HG03135 (cell line): ENCODE measurements around the gene GKN2.
A peak's percentile ranks its signal among the peaks of the same experiment; 100 is the strongest.
"Not testable (repeated sequence)": the region's sequence is repeated elsewhere in the genome, so short reads cannot be mapped to it uniquely, and the experiment has no call there.

Source experiments
- ATAC-seq: cut with Tn5 transposase; IDR thresholded peaks from one replicate; pipeline ENCODE4 v1.9.1; 2021; ENCODE audit warnings: mild to moderate bottlenecking, moderate library complexity; ENCODE audit not compliant: unreplicated experiment

The GKN2 gene

DNA sequence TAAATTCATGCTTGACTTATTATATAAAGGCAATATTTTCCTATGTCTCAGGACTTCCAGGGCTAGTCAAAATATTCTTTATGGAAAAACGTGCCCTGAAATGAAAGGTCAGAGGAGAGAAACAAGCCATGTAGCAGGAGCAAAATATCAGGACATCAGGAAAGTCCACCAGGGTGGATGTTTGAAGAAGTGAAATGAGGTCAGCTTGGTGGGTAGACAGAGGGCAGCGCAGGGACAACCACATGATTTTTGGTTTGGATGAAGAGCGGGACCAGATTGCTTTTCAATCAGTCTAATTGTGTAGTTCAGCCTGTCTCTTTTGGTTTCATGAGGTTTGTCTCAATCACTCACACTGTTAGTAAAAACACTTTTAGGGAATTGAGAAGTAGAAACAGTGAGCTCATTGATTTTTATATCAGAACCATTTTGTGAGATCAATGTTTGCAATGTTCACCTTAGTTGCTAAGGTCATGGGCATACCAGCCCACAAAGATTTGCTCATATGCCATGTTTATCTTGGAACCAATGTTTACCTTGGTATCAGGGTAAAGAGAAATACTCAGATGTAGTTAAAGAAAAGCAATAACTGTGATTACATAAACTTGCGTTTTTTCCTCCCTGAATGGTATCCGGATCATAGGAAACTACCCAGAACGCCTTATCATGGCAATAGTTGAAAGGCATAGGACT lies 32.1 kb downstream of the GKN2 start:
- ATAC-seq: no peak

DNA sequence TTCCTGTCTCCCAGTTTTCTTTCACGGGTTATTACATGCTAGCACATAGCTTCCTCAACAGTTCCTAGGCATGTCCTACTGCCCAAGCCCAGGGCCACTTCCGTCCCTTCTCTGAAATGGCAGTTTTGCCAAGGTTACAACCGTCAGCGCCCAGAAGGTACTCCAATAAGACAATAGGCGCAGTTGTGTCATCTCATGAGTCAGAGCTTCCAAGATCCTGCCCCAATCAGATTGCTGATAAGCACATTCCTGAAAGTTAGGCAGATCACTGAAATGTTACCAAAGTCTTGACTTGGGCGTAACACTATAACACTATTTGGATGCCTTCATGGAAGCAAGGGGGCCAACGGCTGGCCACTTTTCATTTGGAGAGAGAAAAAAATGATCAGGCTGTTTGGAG lies 34.2 kb downstream of the GKN2 start:
- no peak for ATAC-seq

DNA sequence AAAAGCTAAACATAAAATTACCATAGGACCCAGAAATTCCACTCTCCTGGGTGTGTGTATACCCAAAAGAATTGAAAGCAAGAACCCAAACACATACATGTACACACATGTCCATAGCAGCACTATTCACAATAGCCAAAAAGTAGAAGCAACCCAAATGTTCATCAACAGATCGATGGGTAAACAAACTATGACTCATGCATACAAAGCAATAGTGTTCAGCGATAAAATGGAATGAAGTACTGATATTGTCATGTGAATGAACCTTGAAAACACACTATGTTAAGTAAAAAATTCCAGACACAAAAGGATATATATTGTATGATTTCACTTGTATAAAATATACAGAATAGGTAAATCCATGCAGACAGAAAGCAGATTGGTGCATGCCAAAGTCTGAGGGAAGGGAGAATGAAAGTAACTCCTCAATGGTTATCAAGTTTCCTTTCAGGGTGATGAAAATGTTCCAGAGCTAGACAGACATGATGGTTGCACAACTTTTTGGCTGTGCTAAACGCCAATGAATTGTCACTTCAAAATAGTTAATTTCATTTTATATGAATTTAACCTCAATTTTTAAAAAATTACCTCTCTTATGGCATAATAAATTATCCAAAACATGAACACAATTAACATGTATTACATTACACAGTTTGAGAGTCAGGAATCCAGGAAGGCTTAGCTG lies 35.5 kb downstream of the GKN2 start:
- ATAC-seq: no peak

DNA sequence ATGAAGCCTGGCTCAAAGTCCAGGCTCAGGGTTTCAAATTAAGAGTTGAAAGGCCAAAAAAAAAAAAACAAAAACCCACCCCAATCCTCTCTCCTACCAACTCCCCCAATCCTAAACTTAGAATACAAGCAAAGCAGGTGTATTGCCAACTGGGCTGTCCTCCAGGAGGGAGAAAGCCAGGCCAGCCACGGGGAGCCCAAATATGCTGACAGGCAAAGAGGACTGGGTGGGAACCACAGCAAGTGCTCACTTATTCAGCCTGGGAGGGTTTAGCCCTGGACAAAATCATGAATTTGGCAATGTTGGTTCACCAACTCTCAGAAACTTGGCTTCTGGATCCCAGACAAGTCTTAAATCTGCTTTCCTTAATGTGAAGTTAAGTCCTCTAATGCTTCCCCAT lies 36.5 kb downstream of the GKN2 start:
- no peak for ATAC-seq

DNA sequence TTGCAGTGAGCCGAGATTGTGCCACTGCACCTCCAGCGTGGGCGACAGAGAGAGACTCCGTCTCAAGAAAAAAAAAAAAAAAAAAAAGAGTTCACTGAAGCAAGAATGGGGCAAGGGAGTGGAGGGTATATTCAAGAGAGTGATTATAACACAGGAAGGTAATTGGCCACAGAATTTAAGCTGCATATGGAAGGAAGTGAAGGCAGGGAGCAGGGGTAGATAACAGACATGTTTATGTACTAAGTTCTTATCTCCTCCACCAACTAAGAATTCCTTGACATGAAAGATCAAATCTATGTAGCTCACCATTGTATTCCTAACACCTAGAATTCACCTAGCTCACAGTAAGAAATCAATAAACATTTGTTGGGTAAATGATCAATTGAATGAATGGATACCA lies 37.3 kb downstream of the GKN2 start:
- no peak for ATAC-seq

DNA sequence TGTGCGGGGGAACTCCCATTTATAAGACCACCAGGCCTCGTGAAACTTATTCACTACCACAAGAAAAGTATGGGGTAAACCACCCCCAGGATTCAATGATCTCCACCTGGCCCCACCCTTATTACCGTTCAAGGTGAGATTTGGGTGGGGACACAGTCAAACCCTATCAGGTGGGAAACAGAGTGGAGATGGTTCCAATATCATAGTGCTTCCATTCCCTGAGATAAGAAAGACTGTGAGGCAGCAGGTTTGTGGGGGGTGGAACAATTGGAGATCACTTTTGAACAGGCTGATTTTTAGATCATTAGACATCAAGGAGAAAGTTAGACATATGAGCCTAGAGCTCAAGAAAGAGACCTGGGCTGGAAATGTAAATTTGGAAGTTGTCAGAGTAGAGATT lies 39.3 kb downstream of the GKN2 start:
- ATAC-seq: no peak

DNA sequence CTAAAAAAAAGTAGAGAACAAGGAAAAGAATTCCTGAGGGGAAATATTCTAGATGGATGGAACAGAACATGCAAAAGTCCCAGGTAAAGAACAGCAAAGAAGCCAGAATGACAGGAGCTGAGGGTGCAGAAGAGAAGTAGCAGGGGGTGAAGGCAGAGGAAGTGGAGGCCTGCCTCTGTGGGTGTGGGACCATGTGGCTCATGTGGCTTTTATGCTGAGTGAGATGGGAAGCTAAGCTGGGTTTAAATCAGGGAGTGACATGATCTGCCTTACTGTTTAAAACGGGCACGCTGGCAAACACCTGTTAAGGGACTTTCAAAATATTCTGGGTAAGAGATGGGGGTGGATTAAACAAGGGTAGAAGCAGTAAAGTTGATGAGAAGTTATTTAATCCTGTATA lies 40.0 kb downstream of the GKN2 start:
- ATAC-seq: no peak

DNA sequence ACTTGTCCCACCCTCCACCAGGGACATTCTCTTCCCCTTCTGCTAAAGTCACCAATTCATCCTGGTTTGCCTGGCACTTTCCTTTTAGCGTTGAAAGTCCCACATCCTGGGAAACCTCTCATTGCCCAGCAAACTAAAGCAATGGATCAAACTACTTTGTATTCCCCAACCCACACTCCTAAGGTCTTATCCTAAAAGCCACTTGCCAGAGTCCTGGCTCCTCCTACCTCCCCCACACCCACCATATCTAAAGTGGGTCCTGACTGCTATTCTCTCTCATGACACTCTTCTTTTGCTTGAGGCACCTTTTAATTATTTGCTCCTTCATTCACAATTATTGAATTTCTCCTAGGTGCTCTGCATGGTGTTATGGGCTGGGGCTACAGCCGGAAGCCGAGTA lies 40.6 kb downstream of the GKN2 start:
- no peak for ATAC-seq

DNA sequence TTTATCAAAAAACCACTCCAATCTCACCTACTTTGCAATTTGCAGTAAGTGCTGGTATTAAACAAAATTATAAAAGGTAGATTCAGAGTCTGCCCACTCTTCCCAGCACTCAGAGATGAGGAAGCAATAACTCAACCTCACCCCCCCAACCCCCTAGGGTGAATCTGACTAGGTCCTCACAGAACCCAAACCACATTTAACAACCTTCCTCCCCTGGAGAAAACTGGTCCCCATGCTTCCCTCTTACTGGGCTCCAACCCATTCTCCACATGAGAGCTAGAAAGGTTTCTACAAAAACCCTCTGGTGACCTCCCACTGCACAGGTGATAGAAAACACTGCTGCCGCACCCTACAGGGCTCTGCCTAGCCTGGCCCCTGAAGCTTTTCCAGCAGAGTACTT lies 41.0 kb downstream of the GKN2 start:
- ATAC-seq: no peak

DNA sequence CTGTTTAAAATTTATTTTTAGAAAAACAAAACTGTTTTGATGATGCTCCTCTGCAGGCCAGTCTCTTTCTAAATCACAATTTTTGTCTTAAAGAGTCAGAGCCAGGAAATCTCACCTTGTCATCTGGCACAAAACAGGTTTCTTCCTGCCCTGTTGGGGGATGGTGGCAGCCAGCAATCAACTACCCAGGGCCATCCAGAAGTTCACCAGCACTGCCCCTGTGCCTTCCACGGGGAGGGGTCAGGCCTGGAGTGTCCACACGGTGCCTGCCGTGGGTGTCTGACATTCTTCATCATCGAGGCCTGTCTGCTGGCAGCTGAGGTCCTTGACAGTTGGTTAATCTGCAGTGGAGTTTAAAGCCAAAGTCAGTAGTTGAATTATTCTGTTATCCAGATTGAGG lies 41.4 kb downstream of the GKN2 start:
- ATAC-seq: no peak

DNA sequence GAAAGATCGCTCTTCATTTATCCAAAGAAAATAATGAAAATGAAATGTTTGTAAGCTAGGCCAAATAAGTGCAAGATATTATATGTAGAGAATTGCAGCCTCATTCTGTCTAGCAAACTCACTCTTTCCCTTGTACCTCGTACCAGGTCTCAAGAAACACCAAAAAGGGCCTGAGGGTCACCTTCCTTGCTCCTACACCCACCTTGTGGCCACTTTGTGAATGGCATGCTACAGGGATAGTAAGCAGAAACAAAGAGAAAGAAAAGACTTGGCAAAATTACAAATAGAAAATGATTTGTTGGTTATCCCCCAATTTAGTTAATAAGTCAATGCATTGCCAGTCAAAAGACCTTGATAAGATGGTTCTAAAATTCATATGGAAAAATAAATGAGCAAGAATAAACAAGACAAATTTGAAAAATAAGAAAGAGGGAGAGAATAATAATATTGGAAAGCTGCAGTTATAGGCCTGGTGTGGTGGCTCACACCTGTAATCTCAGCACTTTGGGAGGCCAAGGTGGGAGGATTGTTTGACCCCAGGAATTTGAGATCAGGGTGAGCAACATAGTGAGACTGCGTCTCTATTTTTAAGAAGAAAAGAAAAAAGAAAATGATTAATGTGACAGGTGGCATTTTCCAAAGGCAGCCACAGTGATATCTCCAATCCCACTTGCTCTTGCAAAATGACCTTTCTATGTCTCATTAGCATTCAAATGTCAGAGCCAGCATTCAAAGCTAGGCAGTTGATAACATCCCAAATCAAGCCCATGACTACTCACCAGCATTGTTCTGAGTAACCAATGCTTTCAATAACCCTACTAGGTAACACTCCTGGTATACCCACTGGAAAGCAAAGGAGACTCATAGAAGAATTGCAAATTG lies 42.7 kb downstream of the GKN2 start:
- no peak for ATAC-seq

DNA sequence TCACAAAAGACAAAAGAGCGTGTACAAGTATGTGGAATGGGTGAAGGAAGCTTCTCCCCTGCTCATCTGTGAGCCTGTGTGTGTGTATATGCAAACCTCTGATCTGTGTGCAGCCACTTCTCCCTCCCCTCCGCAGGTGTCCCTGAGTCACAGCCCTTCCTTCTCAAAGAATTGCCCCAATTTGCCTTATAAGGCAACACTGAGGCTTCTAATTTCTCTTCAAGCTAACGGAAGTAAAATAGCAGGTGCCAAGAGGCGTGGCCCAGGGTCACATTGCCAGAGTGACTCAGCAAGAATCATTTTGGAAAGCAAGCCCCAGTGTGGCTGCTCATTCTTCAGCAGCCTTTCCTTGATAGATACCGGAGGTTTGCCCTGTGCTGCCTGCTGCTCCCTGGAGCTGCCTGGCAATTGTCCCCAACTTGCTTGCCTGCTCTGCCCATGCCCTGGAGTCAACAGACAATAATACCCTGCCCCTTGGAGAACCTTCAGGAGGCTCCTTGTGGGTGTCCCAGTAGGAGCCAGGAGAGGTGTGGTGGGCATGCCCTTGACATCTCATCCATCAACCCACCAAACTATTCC lies 44.2 kb downstream of the GKN2 start:
- ATAC-seq: peak; percentile 96

DNA sequence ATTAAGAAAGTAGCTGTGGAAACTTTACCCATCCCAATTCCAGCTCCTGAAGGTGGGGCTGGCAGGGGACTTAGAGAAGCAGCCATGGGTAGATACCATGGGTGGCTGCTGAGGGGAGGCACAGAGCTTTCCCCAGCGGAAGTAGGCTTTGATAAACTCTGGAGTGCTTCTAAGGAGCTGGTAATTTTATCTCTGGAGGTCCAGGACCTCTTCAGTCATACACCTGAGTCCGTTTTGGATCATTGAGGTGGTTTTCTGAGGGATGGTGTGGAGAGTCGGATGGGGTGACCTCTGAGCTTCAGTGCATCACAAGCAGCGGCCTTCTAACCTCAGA lies 44.8 kb downstream of the GKN2 start:
- peak; percentile 25 for ATAC-seq

DNA sequence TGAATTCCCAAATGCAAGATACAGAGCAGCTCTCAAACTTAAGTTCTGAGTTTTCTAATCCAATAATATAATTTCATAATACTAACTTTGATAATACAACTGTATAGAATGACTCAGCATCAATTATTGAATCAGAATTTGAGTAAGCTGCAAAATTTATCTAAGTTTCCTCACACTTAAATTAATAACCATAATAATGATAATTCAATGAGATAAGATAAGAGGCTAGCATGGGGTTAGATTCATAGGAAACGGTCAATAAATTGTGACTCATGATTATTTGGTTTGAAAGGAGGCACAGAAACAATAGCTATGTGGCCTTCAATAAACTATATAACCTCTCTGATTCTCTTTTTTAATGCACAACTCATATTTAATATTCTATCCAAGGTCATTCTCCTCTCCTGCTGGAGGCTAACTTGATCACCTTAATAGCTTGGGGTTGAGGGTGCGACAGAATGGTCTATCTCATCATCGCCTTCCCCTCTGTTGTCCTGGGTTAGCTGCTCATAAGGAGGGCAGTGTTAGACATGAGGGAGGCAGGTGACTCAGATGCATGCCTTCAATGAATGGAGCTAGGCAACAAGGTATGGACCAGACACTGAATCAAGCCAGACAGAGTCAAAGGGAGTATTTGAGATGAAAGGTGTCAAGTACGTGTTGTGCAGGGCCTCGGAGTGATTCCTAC lies 45.3 kb downstream of the GKN2 start:
- no peak for ATAC-seq

DNA sequence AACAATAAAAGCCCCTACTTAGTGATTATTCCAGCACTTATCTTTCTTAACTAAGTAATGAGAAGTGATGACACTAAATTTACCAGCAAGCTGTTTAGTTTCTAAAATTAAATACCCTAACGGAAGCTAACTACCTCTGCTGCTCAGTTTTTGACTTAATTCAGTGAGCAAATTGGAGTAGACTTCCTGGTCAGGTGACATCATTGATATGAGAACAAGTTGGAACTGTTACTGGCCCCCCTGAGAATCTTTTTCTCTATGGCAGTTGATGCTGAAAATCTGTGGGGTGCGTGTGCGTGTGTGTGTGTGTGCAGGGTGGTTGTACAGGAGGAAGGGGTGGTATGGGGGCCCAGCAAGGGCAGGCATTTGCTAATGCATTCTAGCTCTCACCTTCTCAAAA lies 46.0 kb downstream of the GKN2 start:
- ATAC-seq: no peak

DNA sequence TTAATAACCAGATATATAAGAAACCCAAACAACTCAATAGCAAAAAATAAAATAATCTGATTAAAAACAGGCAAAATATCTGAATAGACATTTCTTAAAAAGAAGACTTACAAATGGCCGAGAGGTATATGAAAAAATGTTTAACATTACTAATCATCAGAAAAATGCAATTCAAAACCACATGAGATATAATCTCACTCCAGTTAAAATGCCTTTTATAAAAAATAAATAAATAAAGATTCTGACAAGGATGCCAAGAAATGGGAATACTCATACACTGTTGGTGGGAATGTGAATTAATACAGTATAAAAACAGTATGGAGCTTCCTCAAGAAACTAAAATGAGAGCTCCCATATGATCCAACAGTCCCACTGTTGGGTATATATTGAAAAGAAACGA lies 47.6 kb downstream of the GKN2 start:
- ATAC-seq: no peak

DNA sequence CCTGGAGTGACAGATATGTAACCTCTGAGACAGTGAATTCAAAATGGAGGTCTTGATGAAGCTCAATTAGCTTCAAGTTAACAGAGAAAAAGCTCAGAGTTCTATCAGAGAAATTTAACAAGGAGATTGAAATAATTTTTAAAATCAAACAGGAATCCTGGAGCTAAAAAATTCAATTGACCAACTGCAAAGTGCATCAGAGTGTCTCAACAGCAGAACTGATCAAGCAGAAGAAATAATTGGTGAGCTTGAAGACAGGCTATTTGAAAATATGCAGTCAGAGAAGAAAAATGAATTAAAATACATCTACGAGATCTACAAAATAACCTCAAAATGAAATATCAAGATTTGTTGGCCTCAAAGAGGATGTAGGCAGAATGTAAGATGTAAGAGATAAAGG lies 51.1 kb downstream of the GKN2 start:
- no peak for ATAC-seq

DNA sequence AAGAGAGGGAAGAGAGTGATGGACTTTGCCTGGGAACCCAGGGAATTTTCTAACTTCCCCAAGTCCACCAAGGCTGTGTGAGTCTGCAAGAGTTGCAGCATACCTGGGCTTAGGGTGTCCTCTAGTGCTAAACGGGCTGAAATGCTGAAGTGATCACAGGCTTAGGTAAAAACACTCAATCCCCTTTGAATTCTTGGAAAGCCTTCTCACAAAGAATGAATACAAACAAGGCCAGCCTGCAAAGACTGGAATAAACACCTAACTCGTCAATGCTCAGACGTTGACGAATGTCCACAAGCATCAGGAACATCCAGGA lies 51.5 kb downstream of the GKN2 start:
- ATAC-seq: no peak

DNA sequence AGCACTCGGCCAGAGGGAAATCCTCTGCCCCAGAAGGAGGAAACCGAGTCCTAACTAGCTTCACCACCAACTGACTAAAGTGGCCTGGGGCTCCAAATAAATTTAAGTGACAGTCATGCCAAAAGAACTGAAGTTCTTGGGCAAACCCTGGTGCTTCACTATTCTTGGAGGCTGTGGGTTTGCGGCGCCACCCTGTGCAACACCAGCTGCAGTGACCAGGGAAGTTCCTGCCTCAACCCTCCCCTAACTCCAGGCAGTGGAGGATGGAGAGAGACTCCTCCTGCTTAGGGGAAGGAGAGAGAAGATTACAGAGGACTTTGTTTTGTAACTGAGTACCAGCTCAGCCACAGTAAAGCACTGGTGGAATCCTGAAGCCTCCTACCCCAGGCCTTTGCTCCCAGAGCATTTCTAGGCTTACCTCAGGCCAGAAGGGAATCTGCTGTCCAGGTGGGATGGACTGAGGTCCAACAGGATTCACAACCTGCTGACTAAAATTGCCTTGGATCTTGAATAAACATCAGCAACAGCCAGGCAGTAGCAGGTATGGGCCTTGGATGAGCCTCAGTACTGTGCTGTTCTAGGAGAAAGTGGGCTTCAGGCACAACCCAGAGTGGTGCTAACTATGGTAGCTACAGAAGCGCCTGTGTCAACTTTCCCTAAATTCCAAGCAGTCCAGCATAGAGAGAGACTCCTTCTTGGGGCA lies 52.0 kb downstream of the GKN2 start:
- no peak for ATAC-seq

DNA sequence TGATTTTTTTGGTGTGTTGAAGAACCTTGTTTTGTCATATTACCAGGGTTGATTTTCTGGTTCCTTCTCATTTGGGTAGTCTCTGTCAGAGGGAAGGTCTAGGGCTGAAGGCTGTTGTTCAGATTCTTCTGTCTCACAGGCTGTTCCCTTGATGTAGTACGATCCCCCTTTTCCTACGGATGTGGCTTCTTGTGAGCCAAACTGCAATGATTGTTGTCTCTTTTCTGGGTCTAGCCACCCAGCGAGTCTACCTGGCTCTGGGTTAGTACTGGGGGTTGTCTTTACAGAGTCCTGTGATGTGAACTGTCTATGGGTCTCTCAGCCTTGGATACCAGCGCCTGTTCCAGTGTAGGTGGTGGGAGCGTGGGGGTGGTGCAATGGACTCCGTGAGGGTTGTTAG lies 56.7 kb downstream of the GKN2 start:
- not testable (repeated sequence) for ATAC-seq
